ENCODE data around the gene KRT31. TPM values are rescaled to one million over a fixed set of nuclear protein-coding genes. Genes with fewer than 3 reads are reported as not detected.

KRT31 gene
- total RNA-seq, 1 experiment from 2014 or later: not detected

- H2AFZ ChIP-seq (ENCODE audit: low read depth, low read length, poor library complexity, severe bottlenecking): no peak overlapping the region
- DNase-seq (ENCODE audit: low read depth, low spot score) (no peak), ATAC-seq (no peak)
- H3K9me2 ChIP-seq (ENCODE audit: insufficient read depth): no peaks in the 10 kb centered on the region
- no peak overlapping the region for H3K9ac ChIP-seq (ENCODE audit: low read length)
- POLR2A ChIA-PET: no interaction called here
- H3K4me2 ChIP-seq (ENCODE audit: low read length): no peak overlapping the region
- intact Hi-C loops (cut with micrococcal nuclease): no loop called here
- no peak overlapping the region for H3K27ac ChIP-seq (ENCODE audit: low read depth, low read length)
- H3K4me1 ChIP-seq (ENCODE audit: control insufficient read depth in 1 of 2, insufficient read depth in 2 of 2, low read length in 2 of 2): no peaks in the 10 kb centered on the region
- no peaks in the 10 kb centered on the region for H3K79me2 ChIP-seq (ENCODE audit: insufficient read depth, low read length)
- TF ChIP-seq MAX (IDR thresholded peaks at IDR 0.05) (no peak), YY1 (IDR thresholded peaks at IDR 0.05; ENCODE audit: extremely low read depth, insufficient replicate concordance, low read depth, low read length) (no peak), RAD21 (IDR thresholded peaks at IDR 0.05; ENCODE audit: low read depth) (no peak)
- H3K4me3 ChIP-seq (replicated peaks in 1 of 2; ENCODE audit: low read depth in 1 of 2, low read length in 2 of 2): no peak overlapping the region
- CTCF ChIA-PET: no interaction called here
- no peaks in the 10 kb centered on the region for H3K9me3 ChIP-seq (ENCODE audit: control insufficient read depth in 1 of 2, insufficient read depth in 1 of 2, low read depth in 1 of 2, low read length in 2 of 2)
- H3K36me3 ChIP-seq (ENCODE audit: control insufficient read depth in 1 of 2, insufficient read depth in 2 of 2, low read length in 2 of 2): no peaks in the 10 kb centered on the region
- H3K27me3 ChIP-seq (ENCODE audit: insufficient read depth, low read length): no peaks in the 10 kb centered on the region
- no peaks in the 10 kb centered on the region for H4K20me1 ChIP-seq (ENCODE audit: insufficient read depth)
- no TSS peak for BruUV-seq (replicated peaks)
- RAD21 ChIA-PET (ENCODE audit: low non-redundant PET in 1 of 2, low total read pairs in 2 of 2, uncharacterized antibody in 2 of 2, unreplicated experiment in 2 of 2): no interaction called here
Observed at GRCh38 chr17:41437254-41437653, 39.8 kb upstream of the KRT31 start.

GRCh38 chr17:41434415-41434814 lies 37.0 kb upstream of the KRT31 start:
- intact Hi-C loops (cut with micrococcal nuclease): no loop called here
- ChIA-PET POLR2A (no interaction called here), CTCF (interaction anchor here (1.2 kb wide), 1 partner anchor 16 kb away, joined by 4 read pairs; no protein-coding TSS in a partner anchor), RAD21 (ENCODE audit: low non-redundant PET in 1 of 2, low total read pairs in 2 of 2, uncharacterized antibody in 2 of 2, unreplicated experiment in 2 of 2) (no interaction called here)
- Histone ChIP-seq H3K4me3 (replicated peaks in 1 of 2; ENCODE audit: low read depth in 1 of 2, low read length in 2 of 2) (no peak overlapping the region), H3K27me3 (ENCODE audit: insufficient read depth, low read length) (no peaks in the 10 kb centered on the region), H3K36me3 (ENCODE audit: control insufficient read depth in 1 of 2, insufficient read depth in 2 of 2, low read length in 2 of 2) (no peaks in the 10 kb centered on the region), H3K9me3 (ENCODE audit: control insufficient read depth in 1 of 2, insufficient read depth in 1 of 2, low read depth in 1 of 2, low read length in 2 of 2) (no peaks in the 10 kb centered on the region), H3K4me2 (ENCODE audit: low read length) (no peak overlapping the region), H3K79me2 (ENCODE audit: insufficient read depth, low read length) (no peaks in the 10 kb centered on the region), H3K4me1 (ENCODE audit: control insufficient read depth in 1 of 2, insufficient read depth in 2 of 2, low read length in 2 of 2) (no peaks in the 10 kb centered on the region; a peak in 1 of 4 replicates), H3K9me2 (ENCODE audit: insufficient read depth) (no peaks in the 10 kb centered on the region), H3K27ac (ENCODE audit: low read depth, low read length) (no peak overlapping the region), H3K9ac (ENCODE audit: low read length) (no peak overlapping the region), H4K20me1 (ENCODE audit: insufficient read depth) (no peaks in the 10 kb centered on the region), H2AFZ (ENCODE audit: low read depth, low read length, poor library complexity, severe bottlenecking) (no peak overlapping the region)
- no TSS peak for BruUV-seq (replicated peaks)
- DNase-seq (ENCODE audit: low read depth, low spot score) (no peak), ATAC-seq (no peak)
- no peak for TF ChIP-seq CEBPB (IDR thresholded peaks at IDR 0.05; ENCODE audit: low read depth)
- no peak for TF ChIP-seq FOSL1 (IDR thresholded peaks at IDR 0.05; ENCODE audit: low read depth)
- no peak for TF ChIP-seq ZBTB33 (IDR thresholded peaks at IDR 0.05; ENCODE audit: extremely low read depth, insufficient replicate concordance, low read length)
- TF ChIP-seq YY1 (IDR thresholded peaks at IDR 0.05; ENCODE audit: extremely low read depth, insufficient replicate concordance, low read depth, low read length): no peak

Measured in HCT116 (cell line).